Ovary (tissue), 9 donors: ENCODE measurements around the gene ECHDC1. TPM values are rescaled to one million over a fixed set of nuclear protein-coding genes. Genes with fewer than 3 reads are reported as not detected.

Experiments
- DNase-seq, 5 donors: peaks; one replicate each; pipeline ENCODE4 v3.0.0-alpha.2; 2019 to 2020
- H3K27ac ChIP-seq, 2 donors: fragments of 200-600 bp; one replicate each; pipeline versions ENCODE4 v1.5.1 to v1.8.0; 2019 to 2022
- H3K27me3 ChIP-seq: fragments of 200-600 bp; one replicate; pipeline ENCODE4 v1.8.0; 2022
- H3K36me3 ChIP-seq: fragments of 200-600 bp; sonication (generic); one replicate; pipeline ENCODE4 v1.5.1; 2019
- H3K4me1 ChIP-seq: one replicate; pipeline ENCODE4 v1.8.1; 2013; ENCODE audit warnings: mild to moderate bottlenecking, moderate library complexity; ENCODE audit not compliant: insufficient read depth
- H3K4me3 ChIP-seq: fragments of 200-600 bp; sonication (generic); one replicate; pipeline ENCODE4 v1.5.1; 2017
- H3K9me3 ChIP-seq, 2 donors: fragments of 200-600 bp in 1 of 2; sonication (generic) in 1 of 2; one replicate each; pipeline versions ENCODE4 v1.5.1 to v1.8.1; 2013 to 2019; ENCODE audit warnings: mild to moderate bottlenecking in 1 of 2, moderate library complexity in 1 of 2
- EP300 ChIP-seq: sonication (generic); formaldehyde crosslinking; IDR thresholded peaks from one replicate; pipeline ENCODE4 v1.6.1; 2017; ENCODE audit warnings: antibody characterized with exemption
- POLR2A ChIP-seq: fragments of 450-650 bp; IDR thresholded peaks from one replicate; pipeline ENCODE4 v1.6.1; 2017; ENCODE audit warnings: antibody characterized with exemption, mild to moderate bottlenecking, moderate library complexity
- WGBS, 3 donors: extraction: QIAGEN DNeasy Blood & Tissue Kit in 1 of 3; methylation state at CpG; one replicate each; pipeline versions ENCODE4 v1.1.5 to v1.1.7; 2013 to 2017; 5-methylcytosine and 5-hydroxymethylcytosine counted together
- intact Hi-C, 4 donors: fragments of 100-400 bp; cut with DNase I; formaldehyde crosslinking; loops; one replicate each; pipeline versions ENCODE4 v1.11.0 to v1.15.1; 2022 to 2023
- polyA plus RNA-seq, 2 donors: library from polyadenylated mRNA; stranded (reverse); fragments of 200-250 nt in 1 of 2; fragments of 350-450 nt in 1 of 2; fragmentation: Illumina TruSeq in 1 of 2; extraction: RNeasy Lipid Tissue Mini Kit (QIAGEN cat#74804) in 1 of 2; gene quantifications; one replicate each; pipeline ENCODE4 v1.2.3, GENCODE V29; 2013 to 2014
- total RNA-seq, 7 donors: library from RNA; depleted of rRNA in 2 of 7; stranded (reverse); fragments of >200 nt in 2 of 7; fragmentation: NEBNext Ultra II Directional in 3 of 7; extraction: Animal tissue kit (Norgen Biotek cat#: 25700) in 3 of 7; gene quantifications; one replicate each; pipeline versions ENCODE4 v1.1.0 to v1.2.4, GENCODE V29; 2016 to 2023
- TF ChIP-seq, protein P1 (sequence below), 3 donors: fragments of 450-650 bp in 2 of 3; fragments of 200-600 bp in 1 of 3; IDR thresholded peaks; one replicate each; pipeline versions ENCODE4 v1.5.1 to v1.8.0; 2016 to 2022; ENCODE audit warnings: antibody characterized with exemption in 3 of 3, mild to moderate bottlenecking in 1 of 3
- donor health status: DM: no; HTN: no; CAD: no; lungs with moderate emphysema.
- donor health status: DM: no; HTN: no; CAD: no.
- donor health status: Bipolar disorder and iron deficiency.
- donor health status: DM: yes; HTN: yes; CAD: no.
- donor health status: DM: no; HTN: no; CAD: no.
- donor health status: DM: yes; HTN: yes; CAD: no.

Gene ECHDC1
- total and polyA plus RNA-seq, 9 donors: 19.3 to 40.3 (median 22.4) TPM

DNA sequence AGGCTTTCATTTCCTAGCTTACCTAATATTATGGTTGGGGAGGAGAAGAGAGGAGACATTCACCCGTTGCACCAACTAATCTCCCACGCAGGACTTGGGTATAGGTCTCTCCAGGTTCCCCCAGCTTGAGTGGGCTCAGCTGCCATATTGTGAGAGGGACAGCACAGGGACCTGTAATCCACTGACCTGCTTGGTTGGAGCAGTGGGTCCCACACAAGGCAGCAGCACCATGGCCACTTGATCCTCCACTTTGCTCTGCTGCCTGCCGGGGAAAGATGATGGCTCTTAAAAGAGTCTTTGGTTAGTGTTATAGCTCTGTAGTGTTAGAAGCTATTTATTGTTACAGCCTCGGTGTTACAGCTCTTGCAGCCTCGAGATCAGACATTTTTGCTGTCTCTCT lies 22.5 kb upstream of the ECHDC1 start:
- intact Hi-C loops: loop anchor here in 1 of 4 donors (2.0 kb wide), 1 partner anchor 13 kb away; no protein-coding TSS in a partner anchor
- DNase-seq: no peak
- Histone ChIP-seq H3K4me3 (no peak overlapping the region), H3K27me3 (no peaks in the 10 kb centered on the region), H3K27ac (no peak overlapping the region), H3K36me3 (no peaks in the 10 kb centered on the region), H3K4me1 (no peaks in the 10 kb centered on the region), H3K9me3 (no peaks in the 10 kb centered on the region)
- WGBS, 3 donors: 86 to 91% (median 90%) methylated on average over 5 of the region's 5 CpGs
- TF ChIP-seq, protein P1, sequence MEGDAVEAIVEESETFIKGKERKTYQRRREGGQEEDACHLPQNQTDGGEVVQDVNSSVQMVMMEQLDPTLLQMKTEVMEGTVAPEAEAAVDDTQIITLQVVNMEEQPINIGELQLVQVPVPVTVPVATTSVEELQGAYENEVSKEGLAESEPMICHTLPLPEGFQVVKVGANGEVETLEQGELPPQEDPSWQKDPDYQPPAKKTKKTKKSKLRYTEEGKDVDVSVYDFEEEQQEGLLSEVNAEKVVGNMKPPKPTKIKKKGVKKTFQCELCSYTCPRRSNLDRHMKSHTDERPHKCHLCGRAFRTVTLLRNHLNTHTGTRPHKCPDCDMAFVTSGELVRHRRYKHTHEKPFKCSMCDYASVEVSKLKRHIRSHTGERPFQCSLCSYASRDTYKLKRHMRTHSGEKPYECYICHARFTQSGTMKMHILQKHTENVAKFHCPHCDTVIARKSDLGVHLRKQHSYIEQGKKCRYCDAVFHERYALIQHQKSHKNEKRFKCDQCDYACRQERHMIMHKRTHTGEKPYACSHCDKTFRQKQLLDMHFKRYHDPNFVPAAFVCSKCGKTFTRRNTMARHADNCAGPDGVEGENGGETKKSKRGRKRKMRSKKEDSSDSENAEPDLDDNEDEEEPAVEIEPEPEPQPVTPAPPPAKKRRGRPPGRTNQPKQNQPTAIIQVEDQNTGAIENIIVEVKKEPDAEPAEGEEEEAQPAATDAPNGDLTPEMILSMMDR (IDR thresholded peaks at IDR 0.05): no peak
- TF ChIP-seq POLR2A (no peak), EP300 (no peak)

DNA sequence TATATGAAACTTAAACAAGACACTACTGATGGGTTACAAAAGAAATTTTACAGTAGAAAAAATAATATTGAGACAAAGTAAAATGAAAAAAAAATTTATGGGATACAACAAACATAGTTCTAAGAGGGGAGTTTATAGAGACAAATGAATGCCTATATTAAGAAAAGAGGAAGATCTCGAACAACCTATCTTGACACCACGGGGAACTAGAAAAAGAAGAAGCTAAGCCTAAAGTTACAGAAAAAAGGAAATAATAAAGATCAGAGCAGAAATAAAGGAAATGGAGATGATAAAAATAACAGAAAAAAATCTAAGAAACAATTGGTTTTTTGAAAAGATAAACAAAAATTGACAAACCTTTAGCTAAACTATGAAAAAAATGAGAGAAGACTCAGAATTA lies 9.1 kb upstream of the ECHDC1 start:
- H3K4me1 ChIP-seq: no peaks in the 10 kb centered on the region
- intact Hi-C loops: no loop called here
- H3K27ac ChIP-seq: no peak overlapping the region
- no peaks in the 10 kb centered on the region for H3K27me3 ChIP-seq
- no peak for TF ChIP-seq EP300
- TF ChIP-seq POLR2A: no peak
- TF ChIP-seq, protein P1 (IDR thresholded peaks at IDR 0.05): no peak
- WGBS, 3 donors: 89 to 95% (median 90%) methylated on average over 2 of the region's 2 CpGs
- H3K36me3 ChIP-seq: no peaks in the 10 kb centered on the region
- H3K9me3 ChIP-seq: peaks cover 0 to 5% of the 10 kb centered on the region in 2 donors
- DNase-seq: no peak
- H3K4me3 ChIP-seq: no peak overlapping the region

DNA sequence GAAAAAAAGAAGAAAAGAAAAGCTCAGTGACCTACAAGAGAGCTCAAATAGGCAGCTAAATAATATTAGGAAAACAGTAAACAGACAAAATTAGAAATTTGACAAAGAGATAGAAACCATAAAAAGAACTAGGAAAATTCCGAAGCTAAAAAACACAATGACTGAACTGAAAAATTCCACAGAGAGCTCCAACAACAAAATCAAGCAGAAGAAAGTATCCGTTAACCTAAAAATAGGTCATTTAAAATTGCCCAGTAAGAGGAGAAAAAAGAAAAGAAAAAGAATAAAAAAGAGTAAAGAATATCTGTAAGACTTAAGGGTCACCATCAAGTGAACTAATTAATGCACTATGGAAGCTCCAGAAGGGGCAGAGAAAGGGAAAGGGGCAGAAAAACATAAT lies 6.6 kb upstream of the ECHDC1 start:
- no peak for DNase-seq
- Histone ChIP-seq H3K27me3 (no peaks in the 10 kb centered on the region), H3K4me3 (no peak overlapping the region), H3K27ac (no peak overlapping the region), H3K4me1 (no peaks in the 10 kb centered on the region), H3K9me3 (peaks cover 0 to 5% of the 10 kb centered on the region in 2 donors), H3K36me3 (no peaks in the 10 kb centered on the region)
- WGBS, 3 donors: 96 to 99% (median 97%) methylated on average over 2 of the region's 2 CpGs
- no peak for TF ChIP-seq POLR2A
- no peak for TF ChIP-seq EP300
- TF ChIP-seq, protein P1 (IDR thresholded peaks at IDR 0.05): no peak
- intact Hi-C loops: no loop called here

DNA sequence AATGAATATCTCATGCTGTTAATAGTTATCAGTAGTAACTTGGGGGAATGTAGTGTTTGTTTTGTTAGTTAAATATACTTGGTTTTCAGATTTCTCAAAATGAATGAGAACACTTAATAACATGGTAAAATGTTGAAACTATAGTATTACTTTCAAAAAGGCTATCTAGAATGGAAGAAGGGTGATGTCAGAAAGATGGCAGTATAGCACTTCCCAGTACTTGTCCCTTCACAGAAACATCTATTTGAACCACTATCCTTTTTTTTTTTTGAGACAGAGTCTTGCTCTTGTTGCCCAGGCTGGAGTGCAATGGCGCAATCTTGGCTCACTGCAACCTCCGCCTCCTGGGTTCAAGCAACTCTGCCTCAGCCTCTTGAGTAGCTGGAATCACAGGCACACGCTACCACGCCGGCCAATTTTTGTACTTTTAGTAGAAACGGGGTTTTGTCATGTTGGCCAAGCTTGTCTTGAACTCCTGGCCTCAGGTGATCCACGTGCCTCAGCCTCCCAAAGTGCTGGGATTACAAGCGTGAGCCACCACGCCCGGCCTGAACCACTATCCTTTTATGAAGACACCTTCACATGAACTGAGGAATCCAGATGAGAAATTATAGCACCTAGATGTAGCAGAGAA lies 4.7 kb upstream of the ECHDC1 start:
- intact Hi-C loops: no loop called here
- TF ChIP-seq POLR2A: no peak
- no peak for TF ChIP-seq EP300
- TF ChIP-seq, protein P1 (IDR thresholded peaks at IDR 0.05): no peak
- Histone ChIP-seq H3K27me3 (no peaks in the 10 kb centered on the region), H3K4me1 (peaks cover 2% of the 10 kb centered on the region), H3K4me3 (no peak overlapping the region), H3K36me3 (no peaks in the 10 kb centered on the region), H3K9me3 (peaks cover 0 to 5% of the 10 kb centered on the region in 2 donors), H3K27ac (no peak overlapping the region)
- WGBS, 3 donors: 95 to 98% (median 96%) methylated on average over 10 of the region's 10 CpGs
- no peak for DNase-seq
